ENCODE data around the gene PYDC1. TPM values are rescaled to one million over a fixed set of nuclear protein-coding genes. Genes with fewer than 3 reads are reported as not detected.
A peak's percentile ranks its signal among the peaks of the same experiment; 100 is the strongest.

The PYDC1 gene
- polyA plus RNA-seq, 3 donors = not detected

- Histone ChIP-seq H4K20me1 (ENCODE audit: insufficient read depth, low read length) (peaks cover 100% of the 10 kb centered on the region), H2AFZ (ENCODE audit: insufficient read depth, low read depth, low read length, poor library complexity, severe bottlenecking) (no peak overlapping the region), H3K79me2 (ENCODE audit: insufficient read depth, low read length) (peaks cover 80% of the 10 kb centered on the region), H3K4me2 (replicated peaks; ENCODE audit: extremely low read depth, low read length, poor library complexity, severe bottlenecking) (no peak overlapping the region), H3K9me3 (replicated peaks in 1 of 2; ENCODE audit: control insufficient read depth in 1 of 2, insufficient read depth in 1 of 2, low read length in 2 of 2) (no peaks in the 10 kb centered on the region), H3K27ac (ENCODE audit: low read depth in 1 of 2, low read length in 2 of 2) (no peak overlapping the region), H3K4me1 (ENCODE audit: control insufficient read depth in 1 of 2, insufficient read depth in 2 of 2, low read length in 2 of 2) (peaks cover 22 to 31% of the 10 kb centered on the region in 2 donors), H3K9ac (ENCODE audit: insufficient read depth, low read length, poor library complexity, severe bottlenecking) (no peak overlapping the region), H3K4me3 (replicated peaks in 1 of 3; ENCODE audit: low read depth in 2 of 3, low read length in 3 of 3) (no peak overlapping the region), H3K36me3 (replicated peaks in 1 of 2; ENCODE audit: control insufficient read depth in 1 of 2, insufficient read depth in 2 of 2, low read length in 2 of 2) (peaks cover 74 to 94% of the 10 kb centered on the region in 2 donors), H3K27me3 (ENCODE audit: control insufficient read depth in 2 of 2, insufficient read depth in 2 of 2, low read length in 2 of 2) (no peaks in the 10 kb centered on the region)
- no peaks in the 10 kb centered on the region for H3K9me3 Mint-ChIP-seq
- 84% methylated on average over 4 of the region's 7 CpGs for WGBS (ENCODE audit: insufficient coverage)
- peaks cover 36% of the 10 kb centered on the region for H3K4me1 Mint-ChIP-seq
- intact Hi-C loops (cut with micrococcal nuclease) = no loop called here
- peaks cover 68 to 94% of the 10 kb centered on the region in 2 donors for H3K36me3 Mint-ChIP-seq
- no peak for DNase-seq
- peak overlapping the region in 1 of 7 donors; percentile 45 for H3K27ac Mint-ChIP-seq
- TF ChIP-seq CTCF (IDR thresholded peaks at IDR 0.05) = no peak
- H3K27me3 Mint-ChIP-seq (ENCODE audit: low read depth in 3 of 3) = peaks cover 0 to 2% (median 1%) of the 10 kb centered on the region in 3 donors
- no peak overlapping the region for H3K4me3 Mint-ChIP-seq
Measured at GRCh38 chr16:31194898-31195297, 22.0 kb downstream of the PYDC1 start.

- peaks cover 79 to 94% of the 10 kb centered on the region in 2 donors for H3K36me3 ChIP-seq (replicated peaks in 1 of 2; ENCODE audit: control insufficient read depth in 1 of 2, insufficient read depth in 2 of 2, low read length in 2 of 2)
- no peak overlapping the region for H3K27ac ChIP-seq (ENCODE audit: low read depth in 1 of 2, low read length in 2 of 2)
- no peak for TF ChIP-seq CTCF (IDR thresholded peaks at IDR 0.05)
- Mint-ChIP-seq H3K27ac (peak overlapping the region in 3 of 7 donors; percentile 25 to 42 (median 26)), H3K9me3 (no peaks in the 10 kb centered on the region), H3K36me3 (peaks cover 68 to 95% of the 10 kb centered on the region in 2 donors), H3K4me3 (no peak overlapping the region), H3K27me3 (ENCODE audit: low read depth in 3 of 3) (peaks cover 0 to 2% (median 0%) of the 10 kb centered on the region in 3 donors), H3K4me1 (peaks cover 25% of the 10 kb centered on the region)
- intact Hi-C loops (cut with micrococcal nuclease) = no loop called here
- no CpG with 5 or more reads among the region's 2 CpGs for WGBS (ENCODE audit: insufficient coverage)
- H3K4me2 ChIP-seq (replicated peaks; ENCODE audit: extremely low read depth, low read length, poor library complexity, severe bottlenecking) = no peak overlapping the region
- H4K20me1 ChIP-seq (ENCODE audit: insufficient read depth, low read length) = peaks cover 100% of the 10 kb centered on the region
- no peak overlapping the region for H3K4me3 ChIP-seq (replicated peaks in 1 of 3; ENCODE audit: low read depth in 2 of 3, low read length in 3 of 3)
- H3K9me3 ChIP-seq (replicated peaks in 1 of 2; ENCODE audit: control insufficient read depth in 1 of 2, insufficient read depth in 1 of 2, low read length in 2 of 2) = no peaks in the 10 kb centered on the region
- H3K27me3 ChIP-seq (ENCODE audit: control insufficient read depth in 2 of 2, insufficient read depth in 2 of 2, low read length in 2 of 2) = no peaks in the 10 kb centered on the region
- H3K79me2 ChIP-seq (ENCODE audit: insufficient read depth, low read length) = peaks cover 80% of the 10 kb centered on the region
- H2AFZ ChIP-seq (ENCODE audit: insufficient read depth, low read depth, low read length, poor library complexity, severe bottlenecking) = no peak overlapping the region
- H3K4me1 ChIP-seq (ENCODE audit: control insufficient read depth in 1 of 2, insufficient read depth in 2 of 2, low read length in 2 of 2) = peaks cover 13 to 20% of the 10 kb centered on the region in 2 donors
- DNase-seq = no peak
- no peak overlapping the region for H3K9ac ChIP-seq (ENCODE audit: insufficient read depth, low read length, poor library complexity, severe bottlenecking)
Measured at GRCh38 chr16:31193874-31194273, 23.1 kb downstream of the PYDC1 start.
